Caki2 (cell line): ENCODE results near the gene SMIM36. TPM values are rescaled to one million over a fixed set of nuclear protein-coding genes. Genes with fewer than 3 reads are reported as not detected.
A peak's percentile ranks its signal among the peaks of the same experiment; 100 is the strongest.
"Not testable (repeated sequence)": the region's sequence is repeated elsewhere in the genome, so short reads cannot be mapped to it uniquely, and the experiment has no call there.

ENCODE experiments used
- DNase-seq: peaks from one replicate; pipeline ENCODE4 v3.0.0-alpha.2; 2015; ENCODE audit warnings: low read depth
- in situ Hi-C: cut with HindIII; loops from 2 replicates; pipeline ENCODE4 v1.10.0; 2016; ENCODE audit warnings: low sequenced_read_pairs, low pct_unique_long_range_greater_than_20kb, mixed read lengths
- total RNA-seq: library from RNA; depleted of rRNA; stranded (reverse); fragments of >200 nt; shearing (Covaris generic); gene quantifications from 2 replicates; pipeline ENCODE4 v1.2.3, GENCODE V29; 2014; ENCODE audit warnings: low replicate concordance

Gene SMIM36
- total RNA-seq, 1 experiment from 2014 or later: not detected

GRCh38 chr17:55443904-55444303 is 67.3 kb downstream of the SMIM36 start:
- in situ Hi-C loops: no loop called here
- DNase-seq: no peak

- no peak for DNase-seq
- in situ Hi-C loops: no loop called here
Observed at GRCh38 chr17:55442953-55443683, 68.1 kb downstream of the SMIM36 start.

GRCh38 chr17:55442462-55442861 is 68.8 kb downstream of the SMIM36 start:
- in situ Hi-C loops: no loop called here
- DNase-seq: no peak

GRCh38 chr17:55441544-55441943 is 69.7 kb downstream of the SMIM36 start:
- DNase-seq: no peak
- in situ Hi-C loops: no loop called here

- in situ Hi-C loops: no loop called here
- DNase-seq: no peak
Observed at GRCh38 chr17:55440391-55440790, 70.9 kb downstream of the SMIM36 start.

- in situ Hi-C loops: no loop called here
- no peak for DNase-seq
Observed at GRCh38 chr17:55437159-55437605, 74.1 kb downstream of the SMIM36 start.

- DNase-seq: no peak
- in situ Hi-C loops: no loop called here
Observed at GRCh38 chr17:55436224-55437158, 74.8 kb downstream of the SMIM36 start.

GRCh38 chr17:55435408-55435807 is 75.8 kb downstream of the SMIM36 start:
- in situ Hi-C loops: no loop called here
- DNase-seq: no peak

- in situ Hi-C loops: no loop called here
- DNase-seq: no peak
Observed at GRCh38 chr17:55434721-55435120, 76.5 kb downstream of the SMIM36 start.

- in situ Hi-C loops: no loop called here
- peak; percentile 90 for DNase-seq
Observed at GRCh38 chr17:55433629-55434422, 77.4 kb downstream of the SMIM36 start.

GRCh38 chr17:55433029-55433628 is 78.1 kb downstream of the SMIM36 start:
- DNase-seq: peak; percentile 81
- in situ Hi-C loops: no loop called here

GRCh38 chr17:55432358-55433028 is 78.8 kb downstream of the SMIM36 start:
- no peak for DNase-seq
- in situ Hi-C loops: no loop called here

- DNase-seq, in situ Hi-C loops: not testable (repeated sequence)
Observed at GRCh38 chr17:55431914-55432313, 79.3 kb downstream of the SMIM36 start.

GRCh38 chr17:55430541-55431288 is 80.5 kb downstream of the SMIM36 start:
- in situ Hi-C loops: no loop called here
- peak; percentile 46 for DNase-seq

GRCh38 chr17:55427587-55427882 is 83.7 kb downstream of the SMIM36 start:
- no peak for DNase-seq
- in situ Hi-C loops: no loop called here

GRCh38 chr17:55426851-55427586 is 84.2 kb downstream of the SMIM36 start:
- DNase-seq: no peak
- in situ Hi-C loops: no loop called here
